HG03025 (cell line): ENCODE results near the gene SSR4.

ENCODE experiments used
- ATAC-seq: cut with Tn5 transposase; IDR thresholded peaks from one replicate; pipeline ENCODE4 v1.9.1; 2021; ENCODE audit warnings: mild to moderate bottlenecking, moderate library complexity; ENCODE audit not compliant: unreplicated experiment, low FRiP score

Gene SSR4

GRCh38 chrX:153769158-153769864, 25.2 kb upstream of the SSR4 start:
- ATAC-seq: no peak

- ATAC-seq: no peak
Measured at GRCh38 chrX:153769865-153770600, 24.4 kb upstream of the SSR4 start.

- no peak for ATAC-seq
Measured at GRCh38 chrX:153770601-153771414, 23.7 kb upstream of the SSR4 start.

- no peak for ATAC-seq
Measured at GRCh38 chrX:153771415-153772315, 22.8 kb upstream of the SSR4 start.

GRCh38 chrX:153772316-153773217, 21.9 kb upstream of the SSR4 start:
- no peak for ATAC-seq

GRCh38 chrX:153773218-153773611, 21.3 kb upstream of the SSR4 start:
- ATAC-seq: no peak

- ATAC-seq: no peak
Measured at GRCh38 chrX:153773741-153774575, 20.5 kb upstream of the SSR4 start.

- no peak for ATAC-seq
Measured at GRCh38 chrX:153774576-153775292, 19.7 kb upstream of the SSR4 start.

GRCh38 chrX:153775293-153776119, 19.0 kb upstream of the SSR4 start:
- ATAC-seq: no peak

- no peak for ATAC-seq
Measured at GRCh38 chrX:153776120-153776599, 18.3 kb upstream of the SSR4 start.

GRCh38 chrX:153776611-153777045, 17.8 kb upstream of the SSR4 start:
- no peak for ATAC-seq

- no peak for ATAC-seq
Measured at GRCh38 chrX:153777261-153778090, 17.0 kb upstream of the SSR4 start.

GRCh38 chrX:153778181-153778580, 16.3 kb upstream of the SSR4 start:
- no peak for ATAC-seq

- no peak for ATAC-seq
Measured at GRCh38 chrX:153778684-153779101, 15.8 kb upstream of the SSR4 start.

GRCh38 chrX:153779891-153780677, 14.4 kb upstream of the SSR4 start:
- no peak for ATAC-seq
